Muscle layer of colon (tissue), 2 donors: Measurements from ENCODE around the gene CPHXL2.
A peak's percentile ranks its signal among the peaks of the same experiment; 100 is the strongest.

Source experiments
- H3K27ac ChIP-seq: one replicate; pipeline ENCODE4 v1.7.0; 2013; ENCODE audit warnings: low read depth, mild to moderate bottlenecking, low read length, moderate library complexity
- H3K27me3 ChIP-seq, 2 donors: one replicate each; pipeline ENCODE4 v1.7.0; 2013; ENCODE audit warnings: low read length in 2 of 2, mild to moderate bottlenecking in 2 of 2; ENCODE audit not compliant: insufficient read depth in 2 of 2, control insufficient read depth in 1 of 2
- H3K36me3 ChIP-seq: one replicate; pipeline ENCODE4 v1.7.0; 2013; ENCODE audit warnings: mild to moderate bottlenecking, low read length; ENCODE audit not compliant: insufficient read depth
- H3K4me1 ChIP-seq: one replicate; pipeline ENCODE4 v1.7.0; 2013; ENCODE audit warnings: mild to moderate bottlenecking, low read length; ENCODE audit not compliant: insufficient read depth
- H3K4me3 ChIP-seq, 2 donors: one replicate each; pipeline ENCODE4 v1.7.0; 2013; ENCODE audit warnings: low read length in 2 of 2, low read depth in 1 of 2, mild to moderate bottlenecking in 1 of 2, moderate library complexity in 1 of 2
- H3K9ac ChIP-seq: one replicate; pipeline ENCODE4 v1.7.0; 2013; ENCODE audit warnings: low read length
- H3K9me3 ChIP-seq: one replicate; pipeline ENCODE4 v1.7.0; 2013; ENCODE audit warnings: mild to moderate bottlenecking, low read length
- donor health status: abdominal sarcoma.
- donor health status: Adenocarcinoma of cecum.

CPHXL2 gene

DNA sequence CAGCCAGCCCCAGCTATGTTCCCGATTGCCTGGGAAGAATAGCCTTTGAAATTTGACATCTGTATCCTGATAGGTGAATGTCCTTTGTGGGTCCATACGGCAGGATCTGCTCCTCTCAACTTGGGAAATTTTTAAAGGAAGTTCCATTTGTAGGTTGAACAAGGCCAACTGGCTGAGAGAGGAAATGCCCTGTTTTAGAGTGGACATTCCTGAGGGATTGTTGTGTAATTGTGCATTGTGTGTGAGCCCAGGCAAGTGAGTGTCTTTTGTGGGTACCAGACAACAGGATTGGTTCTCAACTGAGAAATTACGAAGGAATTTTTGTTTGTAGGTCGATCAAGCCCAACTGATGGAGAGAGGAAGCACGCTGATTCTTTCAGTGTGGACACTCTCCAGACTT, 2.6 kb upstream of the CPHXL2 start:
- Histone ChIP-seq H3K27me3 (no peaks in the 10 kb centered on the region), H3K9me3 (no peaks in the 10 kb centered on the region), H3K4me3 (no peak overlapping the region), H3K27ac (no peak overlapping the region), H3K9ac (no peak overlapping the region), H3K36me3 (no peaks in the 10 kb centered on the region), H3K4me1 (no peaks in the 10 kb centered on the region)

- Histone ChIP-seq H3K9me3 (no peaks in the 10 kb centered on the region), H3K4me1 (no peaks in the 10 kb centered on the region), H3K4me3 (no peak overlapping the region), H3K27ac (no peak overlapping the region), H3K36me3 (no peaks in the 10 kb centered on the region), H3K27me3 (no peaks in the 10 kb centered on the region), H3K9ac (no peak overlapping the region)
Observed at GRCh38 chr16:75667503-75667902, 9.3 kb downstream of the CPHXL2 start.

- Histone ChIP-seq H3K9ac (no peak overlapping the region), H3K4me1 (no peaks in the 10 kb centered on the region), H3K4me3 (no peak overlapping the region), H3K27ac (no peak overlapping the region), H3K27me3 (no peaks in the 10 kb centered on the region), H3K9me3 (no peaks in the 10 kb centered on the region), H3K36me3 (peaks cover 25% of the 10 kb centered on the region)
Observed at GRCh38 chr16:75660726-75661302, 16.0 kb downstream of the CPHXL2 start.

DNA sequence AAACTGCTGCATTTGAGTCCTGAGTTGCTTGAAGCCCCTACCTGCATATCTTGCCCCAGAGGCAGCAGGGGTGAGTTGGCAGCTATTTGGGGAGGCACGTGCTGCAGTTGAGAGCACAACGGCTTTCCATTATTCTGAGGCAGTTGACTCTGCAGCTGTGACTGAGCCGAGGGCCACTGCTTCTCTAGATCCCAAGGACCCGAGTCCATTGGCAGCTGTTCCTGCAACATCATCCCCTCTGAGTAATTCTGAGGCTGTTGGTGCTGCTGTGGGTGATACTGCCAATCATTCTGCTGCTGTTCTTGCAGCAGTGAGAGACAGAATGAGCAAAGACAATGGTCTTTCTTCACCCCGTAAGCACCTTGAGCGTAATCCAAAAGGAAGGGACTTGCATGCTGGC, 16.5 kb downstream of the CPHXL2 start:
- Histone ChIP-seq H3K36me3 (peaks cover 30% of the 10 kb centered on the region), H3K4me3 (no peak overlapping the region), H3K9ac (no peak overlapping the region), H3K9me3 (no peaks in the 10 kb centered on the region), H3K4me1 (no peaks in the 10 kb centered on the region), H3K27me3 (no peaks in the 10 kb centered on the region), H3K27ac (no peak overlapping the region)

DNA sequence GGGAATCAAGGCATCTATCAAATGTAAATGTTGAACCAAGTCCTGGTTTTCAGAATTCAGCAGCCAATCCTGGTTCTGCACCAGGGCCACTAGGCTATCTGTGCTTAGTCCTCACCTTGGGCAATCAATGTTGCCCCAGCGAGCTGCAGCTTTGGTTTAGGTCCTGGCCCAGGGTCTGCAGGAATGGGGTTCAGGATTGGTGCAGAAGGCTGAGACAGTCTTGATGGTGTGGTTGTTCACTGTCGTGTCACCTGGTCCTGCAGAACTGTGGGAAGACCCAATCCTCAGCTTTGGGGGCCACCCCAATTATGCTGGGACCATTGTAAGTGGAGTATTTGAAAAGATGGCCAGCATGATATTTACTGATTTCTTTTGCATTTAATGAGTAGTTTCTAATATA, 18.6 kb downstream of the CPHXL2 start:
- H3K4me3 ChIP-seq = no peak overlapping the region
- no peaks in the 10 kb centered on the region for H3K9me3 ChIP-seq
- H3K36me3 ChIP-seq = peaks cover 40% of the 10 kb centered on the region
- H3K27ac ChIP-seq = no peak overlapping the region
- H3K9ac ChIP-seq = no peak overlapping the region
- H3K4me1 ChIP-seq = peaks cover 9% of the 10 kb centered on the region
- H3K27me3 ChIP-seq = no peaks in the 10 kb centered on the region

GRCh38 chr16:75653922-75654321, 22.9 kb downstream of the CPHXL2 start:
- H3K27me3 ChIP-seq = no peaks in the 10 kb centered on the region
- H3K9me3 ChIP-seq = no peaks in the 10 kb centered on the region
- H3K4me1 ChIP-seq = peaks cover 36% of the 10 kb centered on the region
- no peak overlapping the region for H3K27ac ChIP-seq
- peaks cover 40% of the 10 kb centered on the region for H3K36me3 ChIP-seq
- H3K9ac ChIP-seq = no peak overlapping the region
- no peak overlapping the region for H3K4me3 ChIP-seq

DNA sequence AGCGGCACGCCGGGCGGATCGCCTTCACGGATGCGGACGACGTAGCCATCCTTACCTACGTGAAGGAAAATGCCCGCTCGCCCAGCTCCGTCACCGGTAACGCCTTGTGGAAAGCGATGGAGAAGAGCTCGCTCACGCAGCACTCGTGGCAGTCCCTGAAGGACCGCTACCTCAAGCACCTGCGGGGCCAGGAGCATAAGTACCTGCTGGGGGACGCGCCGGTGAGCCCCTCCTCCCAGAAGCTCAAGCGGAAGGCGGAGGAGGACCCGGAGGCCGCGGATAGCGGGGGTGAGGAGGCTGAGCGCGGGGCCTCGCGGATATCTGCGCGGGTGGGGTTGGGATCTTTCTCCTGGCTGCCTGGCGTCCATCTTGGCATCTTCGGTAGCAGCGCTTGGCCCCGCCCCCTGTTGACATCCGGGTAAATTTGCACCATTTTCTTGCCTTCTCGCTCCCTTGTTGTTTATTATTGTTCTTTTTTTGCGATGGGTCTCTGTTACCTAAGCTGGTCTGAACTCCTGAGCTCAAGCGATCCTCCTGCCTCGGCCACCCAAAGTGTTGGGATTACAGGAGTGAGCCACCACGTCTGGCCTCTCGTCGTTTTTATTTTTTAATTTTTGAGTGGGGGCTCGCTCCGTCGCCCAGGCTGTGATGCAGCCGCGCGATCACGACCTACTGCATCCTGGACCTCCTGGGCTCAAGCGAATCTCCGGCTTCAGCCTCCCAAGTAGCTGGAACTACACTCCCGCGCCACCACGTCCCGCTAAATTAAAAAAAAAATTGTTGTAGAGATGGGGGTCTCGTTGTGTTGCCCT, 28.3 kb downstream of the CPHXL2 start:
- Histone ChIP-seq H3K36me3 (peaks cover 20% of the 10 kb centered on the region), H3K9me3 (no peaks in the 10 kb centered on the region), H3K9ac (peak overlapping the region; percentile 93), H3K4me3 (peak overlapping the region; percentile 73 to 91), H3K4me1 (peaks cover 59% of the 10 kb centered on the region), H3K27ac (peak overlapping the region; percentile 98), H3K27me3 (no peaks in the 10 kb centered on the region)

DNA sequence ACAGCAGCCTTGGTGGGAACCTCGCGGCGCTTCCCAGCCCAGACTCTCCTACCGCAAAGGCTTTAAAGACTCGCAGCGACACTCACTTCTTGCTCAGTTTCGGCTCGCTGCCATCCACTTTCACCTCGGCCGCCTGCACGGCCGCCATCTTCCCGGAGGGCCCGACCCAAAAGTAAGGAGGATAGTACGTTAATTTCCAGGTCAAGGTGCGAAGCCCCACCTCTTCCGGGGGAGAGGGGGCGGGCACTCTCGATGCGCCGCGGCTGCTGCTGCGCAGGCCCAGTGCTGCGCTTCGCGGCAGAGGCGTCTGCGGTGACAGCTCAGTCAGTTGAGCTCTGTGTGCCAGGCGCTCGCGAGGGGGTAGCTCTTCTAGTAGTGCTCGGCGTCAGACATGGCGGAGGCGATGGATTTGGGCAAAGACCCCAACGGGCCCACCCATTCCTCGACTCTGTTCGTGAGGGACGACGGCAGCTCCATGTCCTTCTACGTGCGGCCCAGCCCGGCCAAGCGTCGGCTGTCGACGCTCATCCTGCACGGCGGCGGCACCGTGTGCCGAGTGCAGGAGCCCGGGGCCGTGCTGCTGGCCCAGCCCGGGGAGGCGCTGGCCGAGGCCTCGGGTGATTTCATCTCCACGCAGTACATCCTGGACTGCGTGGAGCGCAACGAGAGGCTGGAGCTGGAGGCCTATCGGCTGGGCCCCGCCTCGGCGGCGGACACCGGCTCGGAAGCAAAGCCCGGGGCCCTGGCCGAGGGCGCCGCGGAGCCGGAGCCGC, 29.1 kb downstream of the CPHXL2 start, which contains the start of the genes KARS1 and TERF2IP:
TSS of gene KARS1 (minus strand) at position 174 of the 773 bp plus-strand sequence. CDS start at position 148, 26 bp downstream.
TSS of gene TERF2IP (plus strand) at position 282 of the 773 bp plus-strand sequence. CDS start at position 392, 110 bp downstream.
- Histone ChIP-seq H3K36me3 (peaks cover 26% of the 10 kb centered on the region), H3K27ac (peak within 1 kb of the TSS; percentile 98), H3K4me1 (peaks cover 51% of the 10 kb centered on the region)

GRCh38 chr16:75647112-75647491, 29.7 kb downstream of the CPHXL2 start:
- peak overlapping the region; percentile 98 for H3K27ac ChIP-seq
- peak overlapping the region; percentile 87 for H3K9ac ChIP-seq
- peak overlapping the region; percentile 73 to 91 for H3K4me3 ChIP-seq
- H3K36me3 ChIP-seq = peaks cover 26% of the 10 kb centered on the region
- H3K9me3 ChIP-seq = no peaks in the 10 kb centered on the region
- peaks cover 47% of the 10 kb centered on the region for H3K4me1 ChIP-seq
- no peaks in the 10 kb centered on the region for H3K27me3 ChIP-seq

More for the DNA sequence above, 29.1 kb downstream of the CPHXL2 start, which contains the start of the genes KARS1 and TERF2IP:
- H3K4me3 ChIP-seq = peak within 1 kb of the TSS; percentile 73 to 91
- no peaks in the 10 kb centered on the region for H3K9me3 ChIP-seq
- H3K9ac ChIP-seq = peak within 1 kb of the TSS; percentile 93
- no peaks in the 10 kb centered on the region for H3K27me3 ChIP-seq

DNA sequence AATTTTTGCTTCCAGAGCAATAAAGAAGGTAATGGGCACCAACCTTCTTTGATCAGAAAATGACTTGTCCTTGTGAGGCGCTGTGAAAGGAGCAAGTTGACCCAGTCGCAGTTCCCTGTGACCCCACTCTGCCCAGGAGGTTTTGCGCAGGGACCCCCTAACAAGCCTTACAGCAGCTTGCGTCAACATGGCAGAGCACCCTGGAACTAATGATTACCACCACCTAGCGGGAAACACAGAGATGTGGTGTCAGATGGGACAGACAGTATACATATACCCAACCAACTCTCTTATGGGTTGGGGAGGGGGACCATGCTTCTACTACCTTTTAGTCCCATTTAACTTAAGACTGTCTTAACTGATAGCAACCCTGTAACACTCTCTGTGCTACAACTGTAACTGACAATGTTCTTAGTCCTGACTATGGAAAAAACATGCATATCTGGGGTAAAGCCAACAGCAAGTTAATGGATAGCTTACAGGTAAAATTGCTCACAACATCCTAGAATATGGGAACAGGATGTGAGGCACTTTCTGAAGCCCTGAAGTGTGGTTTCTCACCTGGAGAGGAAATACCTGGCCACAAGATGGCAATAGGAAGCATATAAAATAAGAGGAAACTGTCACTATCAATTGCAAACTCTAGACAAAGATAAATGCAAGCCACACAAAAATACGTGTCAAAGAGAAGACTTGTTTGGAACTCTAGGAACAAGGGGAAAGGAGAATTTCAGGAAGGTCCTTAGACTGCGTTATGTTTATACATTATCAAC, 32.4 kb downstream of the CPHXL2 start:
- peaks cover 29% of the 10 kb centered on the region for H3K4me1 ChIP-seq
- H3K9ac ChIP-seq = no peak overlapping the region
- no peak overlapping the region for H3K27ac ChIP-seq
- no peak overlapping the region for H3K4me3 ChIP-seq
- no peaks in the 10 kb centered on the region for H3K9me3 ChIP-seq
- peaks cover 49% of the 10 kb centered on the region for H3K36me3 ChIP-seq
- no peaks in the 10 kb centered on the region for H3K27me3 ChIP-seq

- Histone ChIP-seq H3K36me3 (peaks cover 68% of the 10 kb centered on the region), H3K27ac (no peak overlapping the region), H3K9me3 (no peaks in the 10 kb centered on the region), H3K4me1 (peaks cover 18% of the 10 kb centered on the region), H3K27me3 (no peaks in the 10 kb centered on the region), H3K4me3 (no peak overlapping the region), H3K9ac (no peak overlapping the region)
Observed at GRCh38 chr16:75640598-75640997, 36.2 kb downstream of the CPHXL2 start.
